ENCODE results near the gene PIF1.

GRCh38 chr15:64804619-64805018 is 20.8 kb downstream of the PIF1 start:
- TF ChIP-seq CTCF (IDR thresholded peaks at IDR 0.05; ENCODE audit: low read depth, low read length, missing input control) (no peak), REST (IDR thresholded peaks at IDR 0.05) (no peak), FOXA1 (IDR thresholded peaks at IDR 0.05) (no peak), HNF4G (IDR thresholded peaks at IDR 0.05) (no peak), NR2F2 (IDR thresholded peaks at IDR 0.05) (no peak), SP1 (IDR thresholded peaks at IDR 0.05) (no peak), RAD21 (IDR thresholded peaks at IDR 0.05) (no peak), TAF1 (conservative IDR thresholded peaks at IDR 0.05) (no peak), ATF3 (IDR thresholded peaks at IDR 0.05) (no peak), MAX (IDR thresholded peaks at IDR 0.05) (no peak), ZBTB33 (IDR thresholded peaks at IDR 0.05) (no peak)

Data from liver (tissue), 3 donors.